Heart left ventricle (tissue), 16 donors: ENCODE measurements around the gene FBXO5. TPM values are rescaled to one million over a fixed set of nuclear protein-coding genes. Genes with fewer than 3 reads are reported as not detected.

ENCODE experiments used
- ATAC-seq, 4 donors: fragments of 200-7000 bp; cut with Tn5 transposase; one replicate each; pipeline ENCODE4 v1.9.1; 2020 to 2022; ENCODE audit warnings: moderate library complexity in 4 of 4, mild to moderate bottlenecking in 3 of 4, moderate number of reproducible peaks in 1 of 4
- DNase-seq, 5 donors: peaks; one replicate each; pipeline ENCODE4 v3.0.0-alpha.2; 2020
- H3K27ac ChIP-seq, 12 donors: fragments of 200-600 bp; sonication (generic) in 4 of 12; one replicate each; pipeline versions ENCODE4 v1.5.0 to v1.8.0; 2016 to 2022; ENCODE audit warnings: mild to moderate bottlenecking in 2 of 12
- H3K27me3 ChIP-seq, 9 donors: fragments of 200-600 bp; sonication (generic) in 2 of 9; one replicate each; pipeline versions ENCODE4 v1.5.1 to v1.8.0; 2016 to 2022; ENCODE audit warnings: mild to moderate bottlenecking in 3 of 9
- H3K36me3 ChIP-seq, 9 donors: fragments of 200-600 bp; sonication (generic) in 2 of 9; one replicate each; pipeline versions ENCODE4 v1.5.0 to v1.8.0; 2018 to 2022; ENCODE audit warnings: mild to moderate bottlenecking in 2 of 9
- H3K4me1 ChIP-seq, 12 donors: fragments of 200-600 bp; sonication (generic) in 4 of 12; one replicate each; pipeline versions ENCODE4 v1.5.0 to v1.8.0; 2016 to 2022; ENCODE audit warnings: mild to moderate bottlenecking in 3 of 12
- H3K4me3 ChIP-seq, 12 donors: fragments of 200-600 bp; sonication (generic) in 4 of 12; one replicate each; pipeline versions ENCODE4 v1.5.0 to v1.8.0; 2017 to 2022; ENCODE audit warnings: mild to moderate bottlenecking in 9 of 12, moderate library complexity in 4 of 12
- H3K9me3 ChIP-seq, 12 donors: fragments of 200-600 bp; sonication (generic) in 4 of 12; one replicate each; pipeline versions ENCODE4 v1.5.0 to v1.8.0; 2016 to 2022; ENCODE audit warnings: mild to moderate bottlenecking in 1 of 12
- POLR2A ChIP-seq, 2 donors: fragments of 450-650 bp; IDR thresholded peaks; one replicate each; pipeline ENCODE4 v1.6.1; 2017; ENCODE audit warnings: antibody characterized with exemption in 2 of 2, mild to moderate bottlenecking in 2 of 2, moderate library complexity in 2 of 2
- WGBS, 4 donors: extraction: QIAGEN DNeasy Blood & Tissue Kit in 2 of 4; methylation state at CpG; one replicate each; pipeline versions ENCODE4 v1.1.5 to v1.1.7; 2013 to 2018; 5-methylcytosine and 5-hydroxymethylcytosine counted together
- intact Hi-C, 10 donors: fragments of 100-400 bp; cut with DNase I; formaldehyde crosslinking; loops; one replicate each; pipeline versions ENCODE4 v1.11.1 to v1.14.2; 2022
- long read RNA-seq, 3 donors: library from polyadenylated mRNA; unstranded; transcript quantifications; one replicate each; pipeline ENCODE4 v2.0.0, GENCODE V29; 2020 to 2021
- polyA plus RNA-seq, 2 donors: library from polyadenylated mRNA; stranded (reverse); fragments of 200-250 nt; gene quantifications; one replicate each; pipeline ENCODE4 v1.2.3, GENCODE V29; 2013
- total RNA-seq, 9 donors: library from RNA; depleted of rRNA in 2 of 9; stranded (reverse); fragments of >200 nt in 2 of 9; fragmentation: NEBNext Ultra II Directional in 3 of 9; extraction: Animal tissue kit (Norgen Biotek cat#: 25700) in 3 of 9; gene quantifications; one replicate each; pipeline versions ENCODE4 v1.1.0 to v1.2.4, GENCODE V29; 2016 to 2023
- TF ChIP-seq, protein P1 (sequence below), 12 donors: fragments of 200-600 bp; sonication (generic) in 4 of 12; IDR thresholded peaks; one replicate each; pipeline versions ENCODE4 v1.5.0 to v1.8.0; 2018 to 2022; ENCODE audit warnings: antibody characterized with exemption in 12 of 12, mild to moderate bottlenecking in 5 of 12
- donor health status: ischemic (EF 13 %, LVEDD 7.1; RV severe dilation, severe dysfunction).
- donor health status: healthy with polysubstance abuse.
- donor health status: DM: no; HTN: yes; CAD: no.
- donor health status: DM: no; HTN: no; CAD: no.
- donor health status: ischemic (EF 25% LVEDD 6.9; RV normal size, moderate dysfunction).
- donor health status: ischemic (EF 25% LVEDD 5.7; RV mildly dilated, moderate dysfunction).
- donor health status: healthy.
- donor health status: DM: yes; HTN: yes; CAD: no.
- donor health status: ischemic (EF 35%, LVEDD 5.7; RV mildly dilated, moderate dysfunction).
- donor health status: nonischemic (EF 11% LVEDD 7.7; RV severe dilation, severe dysfunction).
- donor health status: DM: yes; HTN: yes; CAD: no.
- donor health status: PGD.
- donor health status: ischemic (EF 29% LVEDD 5.4; RV normal size, mild dysfunction).
- donor health status: nonischemic (EF 23%, LVEDD 6.1; RV moderate dilation, normal function).

Gene FBXO5
- total RNA-seq: 1 to 10 TPM; 1.1 to 5.1 (median 2.1) TPM
- polyA plus RNA-seq: 1 to 10 TPM in 1 of 2 donors, under 1 TPM in 1; 0.65 to 1.7 TPM
- long read RNA-seq, donor 1, partial matches to known transcripts: 0 of 2 reads
- long read RNA-seq, donor 1, other reads (novel, unspliced or antisense): 0 of 2 reads
- long read RNA-seq, donor 2, transcript FBXO5-202 (5 exons, 2,221 nt): major isoform, 6 of 7 reads
- long read RNA-seq, donor 2, partial matches to known transcripts: 1 of 7 reads
- long read RNA-seq, donor 2, other reads (novel, unspliced or antisense): 0 of 7 reads
- long read RNA-seq, donor 3, partial matches to known transcripts: 0 of 4 reads
- long read RNA-seq, donor 3, other reads (novel, unspliced or antisense): 0 of 4 reads

- Histone ChIP-seq H3K36me3 (peaks cover 0 to 9% (median 4%) of the 10 kb centered on the region in 9 donors), H3K4me3 (peak within 1 kb of the TSS; percentile 51 to 92 (median 70)), H3K4me1 (peaks cover 4 to 45% (median 21%) of the 10 kb centered on the region in 12 donors), H3K27ac (peak within 1 kb of the TSS; percentile 66 to 99 (median 94)), H3K9me3 (no peaks in the 10 kb centered on the region), H3K27me3 (no peaks in the 10 kb centered on the region)
- DNase-seq: peak; percentile 97 to 99 (median 98)
- TF ChIP-seq, protein P1, sequence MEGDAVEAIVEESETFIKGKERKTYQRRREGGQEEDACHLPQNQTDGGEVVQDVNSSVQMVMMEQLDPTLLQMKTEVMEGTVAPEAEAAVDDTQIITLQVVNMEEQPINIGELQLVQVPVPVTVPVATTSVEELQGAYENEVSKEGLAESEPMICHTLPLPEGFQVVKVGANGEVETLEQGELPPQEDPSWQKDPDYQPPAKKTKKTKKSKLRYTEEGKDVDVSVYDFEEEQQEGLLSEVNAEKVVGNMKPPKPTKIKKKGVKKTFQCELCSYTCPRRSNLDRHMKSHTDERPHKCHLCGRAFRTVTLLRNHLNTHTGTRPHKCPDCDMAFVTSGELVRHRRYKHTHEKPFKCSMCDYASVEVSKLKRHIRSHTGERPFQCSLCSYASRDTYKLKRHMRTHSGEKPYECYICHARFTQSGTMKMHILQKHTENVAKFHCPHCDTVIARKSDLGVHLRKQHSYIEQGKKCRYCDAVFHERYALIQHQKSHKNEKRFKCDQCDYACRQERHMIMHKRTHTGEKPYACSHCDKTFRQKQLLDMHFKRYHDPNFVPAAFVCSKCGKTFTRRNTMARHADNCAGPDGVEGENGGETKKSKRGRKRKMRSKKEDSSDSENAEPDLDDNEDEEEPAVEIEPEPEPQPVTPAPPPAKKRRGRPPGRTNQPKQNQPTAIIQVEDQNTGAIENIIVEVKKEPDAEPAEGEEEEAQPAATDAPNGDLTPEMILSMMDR (IDR thresholded peaks at IDR 0.05): no peak
- TF ChIP-seq POLR2A (IDR thresholded peaks at IDR 0.05): peak in 1 of 2 donors; percentile 57
- 0 to 1% (median 0%) methylated on average over 31 to 66 of the region's 66 CpGs for WGBS, 4 donors
- intact Hi-C loops: loop anchor here in 2 of 10 donors (1.0 to 5.0 kb wide), 3 partner anchors 19 to 1591 kb away; partner anchors contain the start of genes MTRF1L (in 2 of the 2) and ZBTB2 (in 1 of the 2)
- peak; percentile 97 to 98 (median 98) for ATAC-seq
Measured at GRCh38 chr6:152982904-152983636, at the start of gene FBXO5. FBXO5 (minus strand) TSS chr6:152983041; CDS start chr6:152982959, 82 bp downstream.

GRCh38 chr6:153032255-153032882 is 49.5 kb upstream of the FBXO5 start:
- DNase-seq (no peak), ATAC-seq (no peak)
- WGBS, 4 donors: 61 to 68% (median 67%) methylated on average over 9 of the region's 9 CpGs
- no peaks in the 10 kb centered on the region for H3K4me1 ChIP-seq
- H3K36me3 ChIP-seq: no peaks in the 10 kb centered on the region
- H3K9me3 ChIP-seq: no peaks in the 10 kb centered on the region
- H3K4me3 ChIP-seq: no peak overlapping the region
- TF ChIP-seq, protein P1 (IDR thresholded peaks at IDR 0.05): peak; percentile 10 to 58 (median 43)
- TF ChIP-seq POLR2A (IDR thresholded peaks at IDR 0.05): no peak
- H3K27ac ChIP-seq: no peak overlapping the region
- no peaks in the 10 kb centered on the region for H3K27me3 ChIP-seq
- intact Hi-C loops: loop anchor here in 8 of 10 donors (5.0 to 10.0 kb wide), 6 partner anchors 72 to 912 kb away; no protein-coding TSS in a partner anchor

- intact Hi-C loops: loop anchor here in 8 of 10 donors (2.0 to 10.0 kb wide), 7 partner anchors 73 to 913 kb away; no protein-coding TSS in a partner anchor
Measured at GRCh38 chr6:153031335-153031955, 48.6 kb upstream of the FBXO5 start.

More at GRCh38 chr6:153031335-153031955, 48.6 kb upstream of the FBXO5 start:
- H3K27me3 ChIP-seq: no peaks in the 10 kb centered on the region
- no peaks in the 10 kb centered on the region for H3K9me3 ChIP-seq
- H3K36me3 ChIP-seq: no peaks in the 10 kb centered on the region
- ATAC-seq (no peak), DNase-seq (no peak)
- WGBS, 4 donors: 46 to 76% (median 57%) methylated on average over 1 of the region's 1 CpG
- no peak overlapping the region for H3K4me3 ChIP-seq
- H3K4me1 ChIP-seq: no peaks in the 10 kb centered on the region
- H3K27ac ChIP-seq: no peak overlapping the region
- TF ChIP-seq POLR2A (IDR thresholded peaks at IDR 0.05): no peak
- TF ChIP-seq, protein P1 (IDR thresholded peaks at IDR 0.05): no peak
